TTC549 (cell line): ENCODE measurements around the gene ATP5PO.
"Not testable (repeated sequence)": the region's sequence is repeated elsewhere in the genome, so short reads cannot be mapped to it uniquely, and the experiment has no call there.

Source experiments
- FAIRE-seq: peaks from 2 replicates; lab custom pipeline; 2012; peaks lifted over from hg19 to GRCh38; lab: Jason Lieb, UNC

The ATP5PO gene

GRCh38 chr21:33940164-33940880, 24.7 kb upstream of the ATP5PO start:
- FAIRE-seq, result no peak

DNA sequence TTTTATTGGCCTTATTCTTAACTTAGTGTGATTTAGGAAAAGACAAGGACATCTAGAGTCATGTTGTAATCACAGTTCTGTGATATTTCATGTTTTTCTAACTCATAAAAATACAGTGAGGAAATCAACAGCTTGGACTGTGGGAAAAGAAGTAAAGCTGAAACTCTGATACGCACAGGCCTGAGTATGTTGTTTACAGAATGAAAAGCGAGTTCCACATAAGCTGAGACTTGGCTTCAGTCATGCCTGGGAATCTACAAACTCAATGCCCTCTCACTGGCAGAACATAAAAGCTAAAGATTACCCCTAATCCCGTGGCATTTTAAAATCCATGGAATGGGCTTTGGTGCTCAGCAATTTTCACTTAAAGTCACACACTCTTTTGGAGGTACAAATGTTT, 23.6 kb upstream of the ATP5PO start:
- FAIRE-seq, result no peak

DNA sequence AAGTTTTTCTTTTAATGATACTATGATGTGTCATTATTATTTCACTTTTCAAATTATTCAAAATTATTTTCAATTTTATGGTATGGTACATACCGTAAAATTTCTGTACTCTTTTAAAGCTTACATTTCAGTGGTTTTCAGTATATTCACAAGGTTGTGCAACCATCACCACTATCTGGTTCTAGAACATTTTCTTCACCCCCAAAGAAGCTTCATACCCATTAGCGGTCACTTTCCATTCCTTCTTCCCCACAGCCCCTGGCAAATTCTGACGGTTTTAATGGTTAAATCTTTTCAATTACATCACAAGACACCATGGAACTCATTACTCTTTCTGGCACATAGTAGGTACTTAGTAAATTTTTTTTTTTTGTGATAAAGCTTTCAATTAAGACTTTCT, 22.8 kb upstream of the ATP5PO start:
- FAIRE-seq, result no peak

DNA sequence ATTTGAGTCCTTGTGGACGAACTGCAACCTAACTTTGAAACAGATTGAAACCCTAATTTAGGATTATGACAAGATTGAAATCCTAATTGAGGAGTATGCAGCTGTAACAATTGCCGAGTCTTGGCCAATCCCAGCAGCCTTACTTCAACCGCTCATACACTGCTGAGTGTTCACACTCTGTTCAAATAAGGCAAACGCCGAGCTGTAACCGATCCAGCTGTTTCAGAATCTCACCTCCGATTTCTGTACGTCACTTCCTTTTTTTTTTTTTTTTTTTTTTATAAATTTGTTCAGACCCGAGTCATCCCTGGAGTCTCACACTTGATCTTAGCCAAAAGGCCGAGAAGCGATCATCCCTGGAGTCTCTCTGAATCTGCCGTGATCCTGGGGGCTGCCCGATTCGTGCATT, 22.3 kb upstream of the ATP5PO start:
- FAIRE-seq, result no peak

DNA sequence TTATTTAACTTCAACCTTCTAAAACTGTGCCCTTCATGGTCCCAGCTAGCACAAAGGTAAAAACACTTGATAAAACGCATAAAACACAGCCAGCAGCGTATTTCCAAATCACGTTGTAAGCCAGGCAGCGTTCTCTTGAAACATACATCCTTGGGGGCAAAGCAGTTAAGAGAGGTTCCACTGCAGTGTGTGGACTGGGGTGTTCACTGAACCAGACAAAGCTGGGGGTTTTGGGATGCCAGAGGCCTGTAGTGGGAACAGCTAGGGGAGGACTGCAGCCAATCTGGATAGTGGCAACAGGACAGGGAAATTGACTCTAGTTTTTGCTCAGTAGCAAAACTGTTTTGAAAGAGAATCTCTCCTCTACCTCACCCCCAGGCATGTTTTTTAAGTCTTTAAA, 21.5 kb upstream of the ATP5PO start:
- no peak for FAIRE-seq

GRCh38 chr21:33936301-33937038, 20.9 kb upstream of the ATP5PO start:
- no peak for FAIRE-seq

DNA sequence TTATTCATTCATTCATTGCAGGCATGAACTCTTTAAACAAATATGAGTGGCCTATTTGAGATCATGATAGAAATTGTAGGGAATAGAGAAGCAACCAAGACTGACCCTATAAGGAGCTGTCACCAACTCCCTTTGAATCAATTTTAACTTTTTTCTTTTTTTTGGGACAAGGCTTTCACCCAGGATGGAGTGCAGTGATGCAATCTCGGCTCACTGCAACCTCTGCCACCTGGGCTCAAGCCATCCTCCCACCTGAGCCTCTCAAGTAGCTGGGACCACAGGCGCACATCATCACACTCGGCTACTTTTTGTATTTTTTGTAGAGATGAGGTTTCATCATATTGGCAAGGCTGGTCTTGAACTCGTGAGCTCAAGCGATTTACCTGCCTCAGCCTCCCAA, 17.1 kb upstream of the ATP5PO start:
- no peak for FAIRE-seq

DNA sequence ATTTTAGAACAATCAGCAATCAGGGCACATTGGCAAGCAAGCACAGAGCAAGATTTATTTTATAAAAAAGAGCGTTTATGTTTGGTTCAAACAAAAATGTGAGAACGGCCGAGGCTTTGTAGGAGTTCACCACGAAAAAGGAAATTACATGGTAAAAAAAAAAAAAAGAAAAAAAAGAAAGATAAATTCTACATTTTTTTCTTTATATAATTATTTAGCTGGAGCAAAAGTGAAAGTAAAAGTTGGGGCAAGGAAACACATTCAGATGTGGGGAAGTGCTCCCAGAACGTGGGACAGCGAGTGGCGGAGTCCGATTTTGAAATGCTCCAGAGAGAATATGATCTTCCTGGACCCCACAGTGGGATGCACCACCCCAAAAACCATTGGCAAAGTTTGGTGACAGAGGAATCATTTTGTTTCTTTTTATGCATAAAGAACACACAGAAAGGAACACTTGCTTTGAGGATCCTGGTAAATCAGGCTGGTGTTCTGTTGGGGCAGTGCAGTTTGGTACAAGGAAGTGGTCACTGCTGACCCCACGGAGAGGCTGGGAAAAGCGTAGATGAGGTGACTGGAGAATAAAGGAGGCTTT, 16.3 kb upstream of the ATP5PO start:
- FAIRE-seq, result no peak

GRCh38 chr21:33931052-33931798, 15.6 kb upstream of the ATP5PO start:
- not testable (repeated sequence) for FAIRE-seq

DNA sequence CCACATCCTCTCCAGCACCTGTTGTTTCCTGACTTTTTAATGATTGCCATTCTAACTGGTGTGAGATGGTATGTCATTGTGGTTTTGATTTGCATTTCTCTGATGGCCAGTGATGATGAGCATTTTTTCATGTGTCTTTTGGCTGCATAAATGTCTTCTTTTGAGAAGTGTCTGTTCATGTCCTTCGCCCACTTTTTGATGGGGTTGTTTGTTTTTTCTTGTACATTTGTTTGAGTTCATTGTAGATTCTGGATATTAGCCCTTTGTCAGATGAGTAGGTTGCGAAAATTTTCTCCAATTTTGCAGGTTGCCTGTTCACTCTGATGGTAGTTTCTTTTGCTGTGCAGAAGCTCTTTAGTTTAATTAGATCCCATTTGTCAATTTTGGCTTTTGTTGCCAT, 10.6 kb upstream of the ATP5PO start:
- not testable (repeated sequence) for FAIRE-seq

DNA sequence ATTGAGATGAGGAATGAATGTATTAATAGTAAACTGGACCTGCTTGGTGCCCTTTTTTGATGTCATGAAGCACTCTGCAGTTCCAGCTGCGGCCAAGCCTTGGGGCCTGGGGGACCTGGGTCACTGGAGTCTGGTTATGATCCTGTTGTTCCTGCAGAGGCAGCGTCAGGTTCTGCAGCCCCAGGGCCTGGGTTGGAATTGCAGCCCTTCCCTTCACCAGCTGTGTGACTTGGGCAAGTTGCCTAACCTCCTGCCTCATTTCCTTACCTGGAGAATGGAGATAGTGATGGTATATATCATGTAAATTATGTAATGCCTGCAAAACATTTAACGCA, 9.1 kb upstream of the ATP5PO start:
- no peak for FAIRE-seq

GRCh38 chr21:33924079-33924765, 8.6 kb upstream of the ATP5PO start:
- no peak for FAIRE-seq

GRCh38 chr21:33917421-33917820, 1.8 kb upstream of the ATP5PO start:
- no peak for FAIRE-seq

- FAIRE-seq, result no peak
Observed at GRCh38 chr21:33916200-33916567, 580 bp upstream of the ATP5PO start.

- FAIRE-seq, result no peak
Observed at GRCh38 chr21:33914188-33914587, 1.4 kb downstream of the ATP5PO start.

DNA sequence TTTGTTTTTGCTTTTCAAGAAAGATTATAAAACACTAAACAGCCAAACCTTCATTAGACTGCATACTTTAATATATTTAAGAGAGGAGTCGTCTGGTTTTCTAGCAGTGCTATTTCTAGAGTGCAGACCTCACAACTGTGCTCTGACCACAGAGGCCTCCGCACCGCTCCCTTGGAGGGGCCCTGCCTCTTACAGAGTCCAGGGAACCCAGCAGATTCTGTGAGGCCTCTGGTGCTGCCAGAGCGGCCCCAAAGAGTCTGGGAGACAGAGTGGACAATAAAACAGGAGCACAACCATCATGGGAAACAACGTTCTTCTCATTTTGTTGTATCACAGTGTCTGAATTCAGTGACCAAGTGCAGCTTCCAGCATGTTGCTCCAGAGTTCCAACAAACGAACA, 5.8 kb downstream of the ATP5PO start:
- FAIRE-seq, result no peak

DNA sequence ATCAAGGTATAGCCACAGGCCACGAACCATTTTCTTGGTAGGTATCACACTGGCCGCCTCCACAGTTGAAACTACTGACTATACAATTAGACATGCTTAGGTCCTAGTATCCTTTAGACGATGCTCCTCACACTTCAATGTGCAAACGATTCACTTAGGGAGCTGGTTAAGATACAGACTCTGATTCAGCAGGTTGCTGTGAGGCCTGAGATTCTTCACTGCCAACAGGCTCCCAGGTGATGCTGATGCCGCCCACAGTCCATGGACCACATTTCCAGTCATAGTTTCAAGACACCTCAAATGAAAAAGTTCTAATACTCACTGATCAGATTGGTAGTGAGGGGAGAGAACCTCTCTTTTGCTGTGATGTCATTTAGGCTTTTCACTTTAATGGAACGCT, 6.8 kb downstream of the ATP5PO start:
- no peak for FAIRE-seq

- no peak for FAIRE-seq
Observed at GRCh38 chr21:33904041-33904440, 11.6 kb downstream of the ATP5PO start.

DNA sequence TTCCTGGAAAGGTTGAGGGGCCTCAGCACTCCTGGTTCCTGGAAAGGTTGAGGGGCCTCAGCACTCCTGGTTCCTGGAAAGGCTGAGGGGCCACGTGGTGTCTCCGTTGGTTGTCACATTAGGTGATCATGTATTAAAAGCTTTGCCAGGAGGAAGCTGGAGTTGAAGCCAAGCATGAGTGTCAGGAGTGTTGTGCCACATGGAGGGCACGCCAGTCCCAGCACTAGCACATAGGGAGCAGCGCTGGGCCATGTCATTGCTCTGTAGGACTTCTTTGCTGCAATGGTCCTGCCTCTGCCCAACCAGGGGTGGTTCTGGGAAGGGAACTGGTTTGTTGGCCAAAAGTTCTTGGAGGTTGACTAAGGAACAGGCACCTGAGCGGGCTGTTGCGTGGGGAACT, 13.3 kb downstream of the ATP5PO start:
- FAIRE-seq, result no peak

DNA sequence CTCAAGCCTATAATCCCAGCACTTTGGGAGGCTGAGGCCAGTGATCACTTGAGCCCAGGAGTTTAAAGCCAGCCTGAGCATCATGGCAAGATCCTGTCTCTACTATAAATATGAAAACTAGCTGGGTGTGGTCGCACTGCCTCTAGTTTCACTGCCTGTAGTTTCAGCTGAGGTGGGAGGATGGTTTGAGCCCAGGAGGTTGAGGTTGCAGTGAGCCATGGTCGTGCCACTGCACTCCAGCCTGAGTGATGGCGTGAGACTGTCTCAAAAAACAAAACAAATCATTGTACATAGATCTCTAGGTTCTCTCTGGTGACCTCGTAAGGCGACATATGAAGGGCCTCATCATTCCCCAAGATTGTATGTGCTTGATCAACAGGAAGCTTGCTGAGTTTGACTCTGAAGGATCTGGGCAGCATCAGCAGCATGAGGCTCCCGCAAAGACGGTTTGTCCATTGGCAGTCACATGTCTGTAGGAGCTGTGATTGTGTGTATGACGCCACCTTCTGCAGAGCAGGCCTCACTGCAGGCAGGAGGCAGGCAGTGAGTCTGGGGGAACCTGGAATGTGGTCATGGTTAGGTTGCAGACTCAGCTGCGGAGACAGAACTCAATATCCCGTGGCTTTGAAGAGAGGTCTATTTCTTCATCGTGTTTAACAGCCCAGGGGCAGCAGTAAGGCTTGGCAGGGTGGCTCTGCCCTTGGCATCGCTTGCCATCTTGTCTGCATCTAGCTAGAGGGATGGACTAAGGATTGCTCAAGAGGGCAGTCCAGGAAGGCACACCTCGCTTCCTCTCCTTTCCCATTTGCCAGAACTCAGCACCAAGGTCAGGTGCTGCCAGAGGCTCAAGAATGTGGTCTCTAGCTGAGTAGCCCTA, 14.0 kb downstream of the ATP5PO start:
- FAIRE-seq, result peak; percentile 23

DNA sequence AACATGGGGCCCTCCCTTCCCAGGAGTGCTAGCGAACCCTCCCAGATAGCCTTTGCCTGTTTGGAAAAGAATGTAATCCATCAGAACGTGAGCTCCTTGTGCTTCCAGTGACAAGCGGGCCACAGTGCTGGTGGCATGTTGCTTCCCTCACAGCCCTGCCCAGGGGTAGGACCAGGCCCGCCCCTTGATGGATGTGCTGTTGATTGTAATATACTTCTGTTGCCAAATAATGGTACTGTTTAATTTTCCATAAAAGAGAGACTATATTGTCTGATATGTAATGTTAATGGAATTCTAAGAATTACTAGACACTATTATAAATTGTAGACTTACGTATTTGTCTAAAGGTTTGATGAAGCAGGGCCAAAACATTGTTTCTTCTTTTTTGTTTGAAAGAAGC, 16.4 kb downstream of the ATP5PO start:
- no peak for FAIRE-seq

DNA sequence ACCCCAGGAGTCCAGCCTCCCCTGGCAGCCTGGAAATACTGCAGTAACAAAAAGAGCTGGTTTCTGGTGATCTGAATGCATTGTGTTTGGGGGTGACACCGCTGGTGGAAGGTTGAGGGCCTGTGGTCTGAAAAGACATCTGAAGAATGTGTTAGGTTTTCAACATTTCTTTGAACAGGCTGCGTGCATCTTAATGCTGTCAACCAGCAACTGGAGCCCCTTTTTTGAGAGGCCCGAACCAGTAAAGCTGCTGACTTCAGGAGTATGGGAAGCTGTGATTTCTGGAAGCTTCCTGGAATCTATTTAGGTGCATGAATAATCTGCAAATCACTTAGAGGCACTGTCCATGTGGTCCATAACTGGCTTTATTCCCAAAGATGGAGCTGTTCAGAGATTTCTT, 17.0 kb downstream of the ATP5PO start:
- no peak for FAIRE-seq
